OCI-M2 (cell line): Measurements from ENCODE around the gene SLC22A2.

Source experiments
- DNase-seq: peaks from one replicate; lab custom pipeline; 2025; ENCODE audit not compliant: unreplicated experiment; lab: John Stamatoyannopoulos, UW

The SLC22A2 gene

DNA sequence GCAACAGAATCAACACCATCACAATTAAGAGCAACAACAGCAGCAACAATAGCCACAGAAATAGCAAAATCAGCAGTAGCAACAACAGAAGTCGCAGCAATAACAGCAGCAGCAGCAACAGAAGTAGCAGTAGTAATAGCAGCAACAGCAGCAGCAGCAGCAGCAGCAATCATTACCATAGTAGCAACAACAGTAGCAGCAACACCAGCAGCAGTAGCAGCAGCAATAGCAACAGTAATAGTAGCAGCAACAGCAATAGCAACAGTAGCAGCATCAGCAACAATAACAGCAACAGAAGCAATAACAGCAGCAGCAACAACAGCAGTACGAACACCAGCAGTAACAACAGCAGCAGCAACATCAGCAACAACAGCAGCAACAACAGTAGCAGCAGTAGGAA, 39.8 kb downstream of the SLC22A2 start:
- DNase-seq, result no peak

DNA sequence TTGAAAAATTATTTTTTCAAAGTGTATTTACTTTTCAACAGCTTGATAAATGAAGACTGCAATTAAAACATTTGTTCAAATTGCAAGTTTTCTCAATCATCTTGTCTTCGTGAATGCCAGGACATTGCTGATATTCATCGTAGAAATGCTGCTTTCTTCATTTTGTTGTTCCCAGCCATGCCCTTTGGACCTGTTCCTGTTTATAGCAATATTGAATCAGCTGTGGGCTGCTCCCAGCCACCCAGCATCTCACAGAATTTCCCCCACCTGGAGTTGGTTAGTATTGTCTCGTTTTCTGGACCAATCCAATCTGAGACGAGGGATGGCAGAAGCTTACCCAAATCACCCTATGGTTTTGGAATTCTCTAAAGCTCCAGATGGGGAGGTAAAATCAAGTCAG, 40.8 kb downstream of the SLC22A2 start:
- no peak for DNase-seq

DNA sequence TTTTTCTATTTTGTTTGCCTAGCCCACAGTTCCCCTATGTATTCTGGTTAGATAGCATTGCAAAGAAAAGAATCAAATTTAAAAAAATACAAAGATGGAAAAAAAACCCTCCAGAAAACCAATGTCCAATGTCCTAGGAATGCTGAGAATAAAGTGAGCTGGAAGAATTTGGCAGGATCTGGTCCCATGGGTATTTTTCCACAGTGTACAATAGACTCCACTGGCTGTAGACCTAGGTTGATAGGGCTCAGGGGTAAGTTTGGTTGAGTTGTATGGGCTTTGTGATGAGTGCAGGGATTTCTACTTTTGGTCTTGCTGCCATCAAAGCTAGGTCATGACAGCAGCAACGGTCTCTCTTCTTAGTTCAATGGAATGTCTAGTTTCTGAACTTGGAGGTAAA, 41.5 kb downstream of the SLC22A2 start:
- no peak for DNase-seq

DNA sequence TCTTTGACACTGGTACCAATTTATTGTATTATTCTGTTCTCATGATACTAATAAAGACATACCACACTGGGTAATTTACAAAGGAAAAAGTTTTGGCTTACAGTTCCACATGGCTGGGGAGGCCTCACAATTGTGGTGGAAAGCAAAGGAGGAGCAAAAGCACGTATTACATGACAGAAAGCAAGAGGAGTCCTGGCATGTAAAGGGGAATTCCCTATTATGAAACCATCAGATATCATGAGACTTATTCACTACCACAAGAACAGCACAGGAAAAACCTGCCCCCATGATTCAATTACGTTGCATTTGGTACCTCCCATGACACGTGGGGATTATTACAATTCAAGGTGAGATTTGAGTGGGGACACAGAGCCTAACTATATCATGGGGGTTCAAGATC, 43.4 kb downstream of the SLC22A2 start:
- DNase-seq, result no peak

- no peak for DNase-seq
Observed at GRCh38 chr6:160207618-160208017, 51.0 kb downstream of the SLC22A2 start.

DNA sequence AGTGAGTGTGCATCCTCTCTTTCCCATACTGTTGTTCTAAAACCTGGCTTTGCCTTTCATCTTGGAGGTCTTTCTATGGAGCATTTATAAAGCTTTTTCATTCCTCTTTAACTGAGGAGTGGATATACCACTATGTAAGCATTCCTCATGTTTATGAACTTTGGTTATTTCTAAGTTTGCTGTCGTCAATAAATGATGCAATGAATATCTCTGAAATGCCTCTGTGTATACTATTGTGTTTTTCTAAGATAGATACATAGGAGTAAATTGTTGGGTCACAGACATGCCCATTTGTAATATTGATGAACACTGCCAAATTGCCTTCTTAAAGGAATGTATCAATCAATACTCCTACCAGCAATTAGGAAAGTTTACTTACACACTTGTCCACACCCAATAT, 53.9 kb downstream of the SLC22A2 start:
- DNase-seq, result no peak

DNA sequence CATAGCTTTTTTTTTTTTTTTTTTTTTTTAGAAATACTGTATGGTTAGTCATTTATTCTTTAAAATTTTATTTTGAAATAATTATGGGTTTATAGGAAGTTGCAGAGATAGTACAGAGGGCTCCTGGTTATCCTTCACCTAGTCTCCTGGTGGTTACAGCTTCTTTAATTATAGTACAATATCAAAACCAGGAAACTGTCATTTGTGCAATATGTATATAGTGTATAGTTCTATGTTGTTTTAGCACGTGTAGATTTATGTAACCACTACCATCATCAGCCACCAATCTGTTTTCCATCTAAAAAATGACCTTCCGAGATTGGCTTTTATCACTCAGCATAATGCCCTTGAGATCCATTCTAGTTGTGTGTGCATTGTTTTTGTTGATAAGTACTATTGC, 54.7 kb downstream of the SLC22A2 start:
- no peak for DNase-seq

GRCh38 chr6:160203522-160203921, 55.1 kb downstream of the SLC22A2 start:
- no peak for DNase-seq

DNA sequence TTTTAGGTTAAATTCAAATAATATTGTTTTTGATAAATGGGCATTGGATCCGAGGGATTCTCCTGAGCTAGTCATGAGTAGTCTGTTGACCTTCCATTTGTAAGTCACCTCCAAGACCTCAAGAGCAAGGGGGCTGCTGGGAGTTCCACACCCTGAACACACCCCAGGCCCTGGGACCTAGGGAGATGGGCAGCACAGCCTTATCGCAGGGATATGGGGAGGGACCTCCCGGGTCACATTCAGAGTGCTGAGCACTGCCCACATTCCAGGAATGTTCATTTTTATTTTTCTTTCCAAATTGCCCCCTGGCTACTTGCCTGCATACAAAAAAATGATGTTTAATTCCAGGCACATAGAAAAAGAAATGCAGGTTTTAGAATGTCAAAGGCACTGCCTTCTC, 55.5 kb downstream of the SLC22A2 start:
- DNase-seq, result no peak

DNA sequence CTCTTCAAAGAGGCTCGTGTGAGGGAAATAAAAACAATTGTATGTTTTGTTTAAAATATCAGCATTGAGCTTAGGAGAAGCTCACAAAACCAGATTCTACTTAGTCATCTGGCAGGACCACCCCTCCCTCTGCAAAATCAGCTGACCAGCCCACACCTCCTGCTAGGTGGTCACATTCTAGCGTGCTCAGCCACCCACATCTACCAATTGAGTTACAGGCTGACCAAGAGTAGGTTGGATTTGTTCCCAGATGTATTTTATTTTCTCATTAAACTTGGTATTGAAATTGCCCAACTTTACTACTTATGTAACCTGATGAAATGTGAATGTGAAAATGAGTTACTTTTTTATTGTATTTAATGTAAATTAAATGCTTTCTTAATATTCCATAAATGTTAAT, 56.2 kb downstream of the SLC22A2 start:
- DNase-seq, result no peak

- no peak for DNase-seq
Observed at GRCh38 chr6:160201061-160201460, 57.6 kb downstream of the SLC22A2 start.

- DNase-seq, result no peak
Observed at GRCh38 chr6:160198606-160199211, 59.9 kb downstream of the SLC22A2 start.

DNA sequence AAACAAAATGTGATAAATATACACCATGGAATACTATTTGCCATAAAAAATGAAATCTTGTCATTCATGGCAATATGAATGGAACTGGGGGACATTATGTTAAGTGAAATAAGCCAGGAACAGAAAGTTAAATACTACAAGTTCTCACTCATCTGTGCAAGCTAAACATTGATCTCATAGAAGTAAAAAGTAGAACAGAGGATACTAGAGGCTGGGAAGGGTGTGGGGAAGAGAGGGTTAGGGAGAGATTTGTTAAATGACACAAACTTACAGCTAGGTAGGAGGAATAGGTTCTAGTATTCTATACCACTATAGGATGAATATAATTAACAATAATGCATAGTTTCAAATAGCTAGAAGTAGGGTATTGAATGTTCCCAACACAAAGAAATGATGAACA, 61.0 kb downstream of the SLC22A2 start:
- no peak for DNase-seq

- no peak for DNase-seq
Observed at GRCh38 chr6:160194808-160195207, 63.8 kb downstream of the SLC22A2 start.

DNA sequence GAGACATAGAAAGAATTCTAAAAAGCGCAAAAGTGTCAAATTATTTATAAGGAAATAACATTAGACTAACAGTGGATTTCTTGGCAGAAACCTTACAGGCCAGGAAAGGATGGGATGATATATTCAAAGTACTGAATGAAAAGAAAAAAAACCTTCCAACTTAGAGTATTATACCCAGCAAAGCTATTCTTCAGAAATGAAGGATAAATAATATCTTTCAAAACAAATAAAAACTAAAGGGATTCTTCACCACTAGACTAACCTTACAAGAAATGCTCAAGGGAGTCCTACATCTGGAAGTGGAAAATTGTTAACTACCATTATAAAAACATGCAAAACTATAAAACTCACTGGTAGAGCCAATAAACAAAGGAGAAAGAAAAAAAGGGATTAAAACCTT, 65.8 kb downstream of the SLC22A2 start:
- DNase-seq, result no peak

DNA sequence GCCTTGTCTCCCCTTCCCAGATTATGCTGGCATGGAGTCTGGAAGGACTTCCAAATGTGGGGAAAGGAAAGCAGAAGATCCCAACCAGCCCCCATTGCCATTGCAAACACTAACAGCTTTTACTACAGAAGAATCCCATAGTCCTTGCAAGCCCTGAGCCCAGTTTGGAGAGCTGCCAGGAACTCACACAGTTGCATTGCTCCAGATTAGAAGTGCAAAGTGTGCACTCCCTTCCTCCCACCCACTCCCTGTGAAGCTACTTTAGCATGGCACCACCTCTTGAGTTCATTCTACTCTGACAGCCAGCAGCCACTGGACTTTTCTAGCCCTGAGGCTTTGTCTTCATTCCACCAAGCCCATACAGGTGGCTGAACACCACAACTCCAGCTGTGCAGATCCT, 67.6 kb downstream of the SLC22A2 start:
- DNase-seq, result no peak

GRCh38 chr6:160190081-160190480, 68.5 kb downstream of the SLC22A2 start:
- no peak for DNase-seq

DNA sequence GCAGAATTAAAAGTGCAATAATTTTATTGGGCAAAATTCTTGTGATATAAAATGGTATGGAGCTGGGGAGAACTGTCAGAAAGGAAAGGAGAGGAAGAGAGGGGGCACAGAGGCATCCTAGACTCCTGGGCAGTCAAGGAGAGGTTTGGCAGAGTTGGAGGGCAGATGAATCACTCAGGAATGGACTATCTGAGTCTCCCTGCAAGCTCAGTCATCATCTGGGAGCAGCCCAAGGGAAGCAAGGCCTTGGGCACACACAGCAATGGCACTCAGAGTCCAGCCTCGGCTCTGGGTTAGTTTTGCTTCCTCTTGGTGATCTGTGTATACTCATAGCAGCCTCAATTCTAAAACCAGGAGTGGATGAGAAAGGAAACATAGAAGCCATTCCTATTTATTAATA, 69.8 kb downstream of the SLC22A2 start:
- no peak for DNase-seq

GRCh38 chr6:160180706-160181105, 77.9 kb downstream of the SLC22A2 start:
- DNase-seq, result no peak

DNA sequence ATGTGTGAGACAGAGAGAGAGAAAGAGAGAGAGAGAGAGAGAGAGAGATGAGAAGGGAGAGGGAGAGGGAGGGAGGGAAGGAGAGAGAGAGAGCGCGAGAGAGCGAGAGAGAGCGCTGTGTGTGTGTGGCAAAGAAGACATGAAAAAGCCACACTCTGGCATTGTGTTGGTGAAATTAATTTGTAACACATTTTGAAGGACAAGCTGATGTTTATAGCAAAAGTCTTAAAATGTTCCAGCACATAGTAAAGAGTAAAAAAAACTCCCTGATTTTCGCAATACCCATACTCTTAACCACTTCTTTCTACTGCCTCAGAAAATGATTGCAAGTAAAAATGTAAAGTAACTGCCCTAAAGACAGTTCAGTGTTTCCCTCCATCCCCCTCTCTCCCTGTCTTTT, 80.3 kb downstream of the SLC22A2 start:
- DNase-seq, result no peak

GRCh38 chr6:160177220-160177619, 81.4 kb downstream of the SLC22A2 start:
- DNase-seq, result no peak

DNA sequence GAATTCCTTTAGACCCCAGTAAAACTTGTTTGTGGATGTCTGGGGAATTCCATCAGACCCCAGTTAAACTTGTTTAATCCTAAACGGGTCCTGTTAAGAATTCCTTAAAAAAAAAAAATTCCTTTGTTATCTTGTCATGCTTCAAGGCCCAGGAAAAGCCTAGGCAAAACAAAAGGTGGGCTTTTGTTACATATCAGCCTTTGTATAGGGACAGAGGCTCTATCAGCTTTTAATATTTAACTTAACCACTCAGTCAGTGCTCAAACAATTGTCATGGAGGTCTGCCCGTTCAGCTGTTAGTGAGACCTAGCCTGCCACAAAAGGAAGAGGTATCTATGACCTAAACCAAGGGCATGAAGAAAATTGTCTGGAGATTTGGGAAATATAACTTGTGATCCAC, 83.9 kb downstream of the SLC22A2 start:
- no peak for DNase-seq

GRCh38 chr6:160173806-160174527, 84.7 kb downstream of the SLC22A2 start:
- no peak for DNase-seq
